Stomach (tissue), 4 donors: ENCODE data around the gene ARHGEF25.

Experiments used
- EP300 ChIP-seq: sonication (generic); formaldehyde crosslinking; IDR thresholded peaks from one replicate; pipeline ENCODE4 v1.6.1; 2017; ENCODE audit warnings: antibody characterized with exemption
- POLR2A ChIP-seq, 4 donors: fragments of 450-650 bp; IDR thresholded peaks; one replicate each; pipeline ENCODE4 v1.6.1; 2016; ENCODE audit warnings: antibody characterized with exemption in 4 of 4, control low read depth in 2 of 4, mild to moderate bottlenecking in 1 of 4, moderate library complexity in 1 of 4
- POLR2AphosphoS5 ChIP-seq, 3 donors: sonication (generic); formaldehyde crosslinking; IDR thresholded peaks; one replicate each; pipeline ENCODE4 v1.6.1; 2016; ENCODE audit warnings: antibody characterized with exemption in 3 of 3
- TF ChIP-seq, protein P1 (sequence below), 7 experiments: fragments of 450-650 bp in 4 of 7; fragments of 200-600 bp in 3 of 7; sonication (generic) in 3 of 7; IDR thresholded peaks; one replicate each; pipeline ENCODE4 v1.5.1; 2016 to 2019; ENCODE audit warnings: antibody characterized with exemption in 7 of 7, control low read depth in 2 of 7, mild to moderate bottlenecking in 1 of 7

DNA sequence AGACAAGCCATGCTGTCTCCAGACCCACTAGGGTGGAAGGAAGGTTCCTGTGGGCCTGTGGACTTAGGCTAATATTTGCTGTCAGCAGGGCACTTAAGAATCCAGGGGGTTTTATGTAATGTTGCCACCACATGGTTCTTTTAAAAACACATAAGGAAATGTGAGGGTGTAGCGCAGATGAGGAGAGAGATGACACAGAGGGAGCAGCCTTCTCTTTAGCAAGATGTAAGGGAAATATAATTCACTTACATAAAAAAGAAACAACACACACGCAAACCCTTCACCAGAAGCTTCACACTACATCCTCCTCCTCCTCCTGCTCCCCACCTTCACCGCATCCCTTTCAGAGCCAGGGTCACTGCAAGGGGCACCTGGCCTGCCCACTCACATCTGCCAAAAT lies 25.1 kb upstream of the ARHGEF25 start:
- TF ChIP-seq POLR2A (IDR thresholded peaks at IDR 0.05) (no peak), POLR2AphosphoS5 (IDR thresholded peaks at IDR 0.05) (no peak), EP300 (no peak)
- TF ChIP-seq, protein P1, sequence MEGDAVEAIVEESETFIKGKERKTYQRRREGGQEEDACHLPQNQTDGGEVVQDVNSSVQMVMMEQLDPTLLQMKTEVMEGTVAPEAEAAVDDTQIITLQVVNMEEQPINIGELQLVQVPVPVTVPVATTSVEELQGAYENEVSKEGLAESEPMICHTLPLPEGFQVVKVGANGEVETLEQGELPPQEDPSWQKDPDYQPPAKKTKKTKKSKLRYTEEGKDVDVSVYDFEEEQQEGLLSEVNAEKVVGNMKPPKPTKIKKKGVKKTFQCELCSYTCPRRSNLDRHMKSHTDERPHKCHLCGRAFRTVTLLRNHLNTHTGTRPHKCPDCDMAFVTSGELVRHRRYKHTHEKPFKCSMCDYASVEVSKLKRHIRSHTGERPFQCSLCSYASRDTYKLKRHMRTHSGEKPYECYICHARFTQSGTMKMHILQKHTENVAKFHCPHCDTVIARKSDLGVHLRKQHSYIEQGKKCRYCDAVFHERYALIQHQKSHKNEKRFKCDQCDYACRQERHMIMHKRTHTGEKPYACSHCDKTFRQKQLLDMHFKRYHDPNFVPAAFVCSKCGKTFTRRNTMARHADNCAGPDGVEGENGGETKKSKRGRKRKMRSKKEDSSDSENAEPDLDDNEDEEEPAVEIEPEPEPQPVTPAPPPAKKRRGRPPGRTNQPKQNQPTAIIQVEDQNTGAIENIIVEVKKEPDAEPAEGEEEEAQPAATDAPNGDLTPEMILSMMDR (IDR thresholded peaks at IDR 0.05): no peak
